ENCODE results near the gene RNF207.

The RNF207 gene

DNA sequence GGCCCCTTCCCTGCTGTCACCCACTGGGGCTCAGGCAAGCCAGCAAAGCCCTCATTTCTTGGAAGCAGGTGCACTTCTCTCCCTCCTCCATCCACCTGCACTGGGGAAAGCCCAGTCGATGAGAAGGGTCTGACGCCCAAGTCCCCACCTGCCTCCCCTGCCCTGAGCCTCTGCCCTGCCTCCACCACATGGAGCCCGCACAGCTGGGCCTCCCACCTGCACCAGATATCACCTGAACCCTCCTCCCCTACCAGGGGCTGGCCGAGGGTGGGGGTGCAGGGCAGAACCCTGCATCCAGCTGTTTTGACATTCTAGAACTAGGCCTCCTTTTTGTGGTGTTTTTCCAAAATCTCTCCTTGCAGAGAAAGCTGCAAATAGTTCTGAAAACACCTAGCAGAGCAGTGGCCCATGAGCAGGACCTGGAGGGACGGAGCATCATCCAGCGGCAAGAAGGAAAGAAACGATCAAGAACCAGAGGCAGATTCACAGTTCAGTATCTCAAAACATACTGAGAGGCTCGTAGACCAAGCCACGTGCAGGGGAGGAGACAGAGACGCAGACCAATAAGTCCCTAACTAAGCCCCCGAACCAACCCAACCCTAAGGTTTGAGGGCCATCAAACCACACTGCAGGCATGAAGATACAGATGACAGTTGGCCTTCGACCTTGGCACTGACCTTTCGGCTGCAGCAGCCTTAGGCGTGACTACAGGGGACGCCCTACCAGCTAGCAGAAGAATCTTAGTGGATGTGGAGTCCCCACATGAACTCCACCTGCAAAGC lies 42.5 kb upstream of the RNF207 start:
- TF ChIP-seq, protein P1, sequence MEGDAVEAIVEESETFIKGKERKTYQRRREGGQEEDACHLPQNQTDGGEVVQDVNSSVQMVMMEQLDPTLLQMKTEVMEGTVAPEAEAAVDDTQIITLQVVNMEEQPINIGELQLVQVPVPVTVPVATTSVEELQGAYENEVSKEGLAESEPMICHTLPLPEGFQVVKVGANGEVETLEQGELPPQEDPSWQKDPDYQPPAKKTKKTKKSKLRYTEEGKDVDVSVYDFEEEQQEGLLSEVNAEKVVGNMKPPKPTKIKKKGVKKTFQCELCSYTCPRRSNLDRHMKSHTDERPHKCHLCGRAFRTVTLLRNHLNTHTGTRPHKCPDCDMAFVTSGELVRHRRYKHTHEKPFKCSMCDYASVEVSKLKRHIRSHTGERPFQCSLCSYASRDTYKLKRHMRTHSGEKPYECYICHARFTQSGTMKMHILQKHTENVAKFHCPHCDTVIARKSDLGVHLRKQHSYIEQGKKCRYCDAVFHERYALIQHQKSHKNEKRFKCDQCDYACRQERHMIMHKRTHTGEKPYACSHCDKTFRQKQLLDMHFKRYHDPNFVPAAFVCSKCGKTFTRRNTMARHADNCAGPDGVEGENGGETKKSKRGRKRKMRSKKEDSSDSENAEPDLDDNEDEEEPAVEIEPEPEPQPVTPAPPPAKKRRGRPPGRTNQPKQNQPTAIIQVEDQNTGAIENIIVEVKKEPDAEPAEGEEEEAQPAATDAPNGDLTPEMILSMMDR (IDR thresholded peaks at IDR 0.05; ENCODE audit: borderline replicate concordance, insufficient read depth, low read depth, low read length), result no peak
- H3K4me3 ChIP-seq (ENCODE audit: low read depth, low read length), result no peak overlapping the region

DNA sequence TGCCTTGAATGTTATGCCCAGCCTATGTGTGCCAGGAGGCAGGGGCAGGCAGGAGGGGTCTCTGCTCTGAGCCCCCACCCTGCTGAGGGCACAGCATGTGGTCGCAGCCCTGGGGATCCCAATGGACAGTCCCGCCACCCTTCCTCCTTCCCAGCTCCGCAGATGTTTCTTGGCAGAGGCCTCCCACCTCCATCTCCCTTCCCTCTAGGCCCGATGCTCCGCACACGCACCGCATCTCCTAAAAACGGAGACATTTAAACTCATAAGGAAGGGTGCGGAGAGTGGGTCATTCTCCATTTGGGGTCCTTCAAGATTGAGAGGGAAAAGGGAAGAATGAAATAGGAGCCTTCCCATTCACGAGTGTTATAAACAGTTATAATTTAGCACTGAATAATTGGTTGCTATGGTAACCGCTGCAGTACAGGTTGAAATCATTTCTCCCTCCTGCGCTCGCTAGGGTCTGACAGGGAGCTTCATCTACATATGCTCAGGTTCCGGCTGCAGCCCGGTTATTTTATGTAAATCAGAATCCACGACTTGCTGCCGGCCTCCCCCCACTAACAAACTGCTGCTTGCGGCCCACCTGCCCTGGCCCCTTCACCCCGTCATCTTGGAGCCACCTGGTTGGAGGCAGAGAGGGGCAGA lies 41.8 kb upstream of the RNF207 start:
- TF ChIP-seq, protein P1 (IDR thresholded peaks at IDR 0.05; ENCODE audit: borderline replicate concordance, insufficient read depth, low read depth, low read length), result no peak

DNA sequence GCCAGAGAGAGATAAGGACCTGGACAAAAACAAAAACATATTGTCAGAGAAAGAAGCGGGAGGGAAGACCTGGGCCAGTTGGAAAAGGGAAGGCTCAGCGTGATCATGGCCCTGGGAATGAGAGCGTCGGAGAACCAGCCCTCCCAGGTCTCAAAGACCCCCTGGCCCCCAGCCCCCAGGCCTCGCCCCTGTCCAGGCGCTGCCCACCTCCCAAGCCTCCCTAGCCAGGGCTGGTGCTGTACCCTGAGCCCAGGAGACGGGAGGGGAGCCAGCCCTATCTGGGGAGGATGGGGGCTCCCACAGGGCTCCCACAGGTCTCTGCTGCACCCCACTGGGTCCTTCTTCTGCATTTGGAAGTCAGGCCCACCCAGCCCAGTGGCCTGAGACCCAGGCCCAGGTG lies 40.9 kb upstream of the RNF207 start:
- TF ChIP-seq, protein P1 (IDR thresholded peaks at IDR 0.05; ENCODE audit: borderline replicate concordance, insufficient read depth, low read depth, low read length), result no peak
- H3K4me3 ChIP-seq (ENCODE audit: low read depth, low read length), result no peak overlapping the region

More for the DNA sequence above, 41.8 kb upstream of the RNF207 start:
- no peak overlapping the region for H3K4me3 ChIP-seq (ENCODE audit: low read depth, low read length)

DNA sequence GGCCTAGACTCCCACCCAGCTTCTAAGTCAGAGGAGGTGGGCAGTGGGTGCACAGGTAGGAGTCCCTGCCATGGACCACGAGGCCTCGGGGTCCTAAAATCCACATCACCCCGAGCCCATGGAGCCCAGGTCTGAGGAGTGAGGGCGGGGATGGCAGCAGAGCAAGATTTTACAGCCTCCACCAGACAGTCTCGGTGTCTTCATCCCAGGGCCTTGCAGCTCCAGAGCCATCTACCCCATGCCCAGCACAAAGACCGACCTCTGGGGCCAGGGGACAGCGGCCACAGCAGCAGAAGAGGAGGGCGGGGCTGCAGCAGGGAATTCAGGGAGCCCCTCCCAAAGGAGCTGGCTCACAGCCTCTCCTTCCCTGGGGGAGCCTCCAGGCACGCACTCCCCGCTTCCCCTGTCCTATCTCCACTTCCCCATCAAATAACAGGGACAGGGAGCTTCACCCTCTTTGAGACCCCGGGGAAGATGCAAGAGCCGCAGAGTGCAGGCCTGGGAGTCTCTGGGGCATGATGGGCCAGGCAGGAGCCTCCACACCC lies 40.4 kb upstream of the RNF207 start:
- H3K4me3 ChIP-seq (ENCODE audit: low read depth, low read length), result no peak overlapping the region
- TF ChIP-seq, protein P1 (IDR thresholded peaks at IDR 0.05; ENCODE audit: borderline replicate concordance, insufficient read depth, low read depth, low read length), result no peak

DNA sequence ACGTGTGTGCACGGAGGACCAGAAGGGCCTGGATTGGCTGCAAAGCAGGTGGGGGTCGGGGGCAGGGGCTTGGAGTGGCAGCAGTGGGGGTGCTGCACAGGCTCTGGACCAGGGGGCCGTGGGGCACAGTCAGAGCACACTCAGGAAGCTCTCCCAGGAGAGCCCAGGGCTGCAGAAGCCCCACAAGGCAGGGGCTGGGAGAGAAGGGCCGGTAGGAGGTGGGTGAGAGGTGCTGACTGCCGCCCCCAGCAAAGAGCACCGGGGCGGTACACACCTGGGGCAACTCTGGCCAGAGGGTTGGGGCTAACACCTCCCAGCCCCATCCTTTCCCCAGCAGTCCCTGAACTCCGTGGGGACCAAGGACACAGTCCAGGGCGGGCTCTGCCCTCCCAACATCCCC lies 39.7 kb upstream of the RNF207 start:
- no peak overlapping the region for H3K4me3 ChIP-seq (ENCODE audit: low read depth, low read length)
- TF ChIP-seq, protein P1 (IDR thresholded peaks at IDR 0.05; ENCODE audit: borderline replicate concordance, insufficient read depth, low read depth, low read length), result no peak

DNA sequence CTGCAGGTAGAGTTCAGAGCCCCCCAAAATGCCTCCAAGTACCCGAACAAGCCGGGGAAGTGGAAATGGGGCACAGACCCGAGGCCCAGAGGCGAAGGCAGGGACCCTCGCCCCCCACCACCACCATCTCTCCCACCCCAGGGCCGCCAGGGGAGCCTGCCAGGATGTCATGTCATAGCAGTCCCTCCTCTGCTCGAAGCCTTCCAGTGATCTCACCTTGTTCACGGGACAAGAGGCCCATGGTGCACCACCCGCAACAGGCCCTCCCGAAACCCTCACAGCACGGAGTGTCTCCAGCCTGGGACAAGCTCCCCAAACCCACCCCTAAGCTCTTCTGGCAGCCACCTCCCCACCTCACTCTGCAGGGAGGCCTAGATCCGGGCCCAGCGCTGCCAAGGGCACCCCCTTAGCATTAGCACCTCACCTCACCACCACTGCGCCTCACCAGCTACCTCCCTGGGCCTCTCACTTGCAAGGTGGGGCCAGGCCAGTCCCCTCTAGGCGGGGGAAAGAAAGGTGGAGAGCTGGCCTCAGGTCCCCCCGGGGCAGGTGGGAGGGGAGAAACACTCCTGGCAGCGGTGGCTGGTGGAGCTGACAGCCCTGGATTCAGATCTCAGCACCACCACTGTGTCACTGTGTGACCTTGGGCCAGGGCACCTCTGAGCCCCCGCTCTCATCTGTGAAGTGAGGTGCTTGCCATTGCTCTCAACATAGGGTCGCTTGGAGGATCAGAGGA lies 39.1 kb upstream of the RNF207 start:
- TF ChIP-seq, protein P1 (IDR thresholded peaks at IDR 0.05; ENCODE audit: borderline replicate concordance, insufficient read depth, low read depth, low read length), result no peak
- H3K4me3 ChIP-seq (ENCODE audit: low read depth, low read length), result no peak overlapping the region
